ENCODE measurements around the gene MYZAP. TPM values are rescaled to one million over a fixed set of nuclear protein-coding genes. Genes with fewer than 3 reads are reported as not detected.

MYZAP gene
- polyA plus RNA-seq, 1 donor from 2014 or later, result not detected

GRCh38 chr15:57592836-57593420 lies 1.2 kb downstream of the MYZAP start:
- H3K9me3 ChIP-seq (ENCODE audit: low read length), result no peaks in the 10 kb centered on the region
- H3K9me2 ChIP-seq (ENCODE audit: insufficient read depth, low read length), result no peaks in the 10 kb centered on the region
- no peak overlapping the region for H3K9ac ChIP-seq (ENCODE audit: low read length)
- H3K4me3 ChIP-seq (ENCODE audit: low read length), result no peak overlapping the region
- TF ChIP-seq CTCF (IDR thresholded peaks at IDR 0.05; ENCODE audit: poor library complexity, severe bottlenecking) (no peak), REST (IDR thresholded peaks at IDR 0.05; ENCODE audit: borderline replicate concordance) (no peak), EZH2 (IDR thresholded peaks at IDR 0.05; ENCODE audit: borderline replicate concordance, insufficient read depth, low read length, poor library complexity, severe bottlenecking) (no peak), MXI1 (conservative IDR thresholded peaks at IDR 0.05; ENCODE audit: poor library complexity, severe bottlenecking) (no peak), RAD21 (conservative IDR thresholded peaks at IDR 0.05) (no peak), SMC3 (conservative IDR thresholded peaks at IDR 0.05; ENCODE audit: poor library complexity) (no peak), TAF1 (IDR thresholded peaks at IDR 0.05; ENCODE audit: low read depth) (no peak), POLR2AphosphoS5 (IDR thresholded peaks at IDR 0.05) (no peak), EP300 (conservative IDR thresholded peaks at IDR 0.05; ENCODE audit: poor library complexity, severe bottlenecking) (no peak)
- H2AFZ ChIP-seq (ENCODE audit: low read depth, low read length), result no peak overlapping the region
- peaks cover 24% of the 10 kb centered on the region for H3K27me3 ChIP-seq (ENCODE audit: insufficient read depth, low read depth, low read length)
- no peaks in the 10 kb centered on the region for H4K20me1 ChIP-seq (ENCODE audit: insufficient read depth)
- no peak overlapping the region for H3K4me2 ChIP-seq (ENCODE audit: low read length)
- H3F3A ChIP-seq (ENCODE audit: insufficient read depth, low read length, poor library complexity, severe bottlenecking), result no peaks in the 10 kb centered on the region
- no peaks in the 10 kb centered on the region for H3K79me2 ChIP-seq (replicated peaks; ENCODE audit: insufficient read depth, low read length)
- H3K27ac ChIP-seq (ENCODE audit: low read length), result no peak overlapping the region
- no peaks in the 10 kb centered on the region for H3K36me3 ChIP-seq (ENCODE audit: insufficient read depth, low read length)

DNA sequence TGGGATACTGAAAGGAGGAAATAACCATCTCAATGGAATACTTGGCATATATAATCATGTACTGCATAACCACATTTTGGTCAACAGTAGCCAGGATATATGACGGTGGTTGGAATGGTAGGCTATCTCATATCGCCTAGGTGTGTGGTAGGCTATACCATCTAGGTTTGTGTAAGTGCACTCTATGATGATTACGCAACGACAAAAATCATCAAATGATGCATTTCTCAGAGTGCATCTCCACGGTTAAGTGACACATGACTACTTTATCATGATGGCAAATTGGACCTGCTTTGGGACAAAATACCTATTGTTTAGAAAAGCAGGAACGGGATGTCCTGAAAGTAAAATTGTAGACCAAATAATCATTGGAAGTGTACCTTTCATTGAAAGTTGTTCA lies 2.8 kb downstream of the MYZAP start:
- no peak overlapping the region for H2AFZ ChIP-seq (ENCODE audit: low read depth, low read length)
- H3K79me2 ChIP-seq (replicated peaks; ENCODE audit: insufficient read depth, low read length), result no peaks in the 10 kb centered on the region
- H3K4me3 ChIP-seq (ENCODE audit: low read length), result no peak overlapping the region
- H3K9me3 ChIP-seq (ENCODE audit: low read length), result no peaks in the 10 kb centered on the region
- no peaks in the 10 kb centered on the region for H3K9me2 ChIP-seq (ENCODE audit: insufficient read depth, low read length)
- no peaks in the 10 kb centered on the region for H3F3A ChIP-seq (ENCODE audit: insufficient read depth, low read length, poor library complexity, severe bottlenecking)
- no peak overlapping the region for H3K9ac ChIP-seq (ENCODE audit: low read length)
- no peak overlapping the region for H3K27ac ChIP-seq (ENCODE audit: low read length)
- H3K27me3 ChIP-seq (ENCODE audit: insufficient read depth, low read depth, low read length), result peaks cover 24% of the 10 kb centered on the region
- no peak overlapping the region for H3K4me2 ChIP-seq (ENCODE audit: low read length)
- no peaks in the 10 kb centered on the region for H3K36me3 ChIP-seq (ENCODE audit: insufficient read depth, low read length)
- H4K20me1 ChIP-seq (ENCODE audit: insufficient read depth), result no peaks in the 10 kb centered on the region
- no peak for TF ChIP-seq TAF1 (IDR thresholded peaks at IDR 0.05; ENCODE audit: low read depth)
- no peak for TF ChIP-seq EP300 (conservative IDR thresholded peaks at IDR 0.05; ENCODE audit: poor library complexity, severe bottlenecking)
- no peak for TF ChIP-seq RAD21 (conservative IDR thresholded peaks at IDR 0.05)
- no peak for TF ChIP-seq MXI1 (conservative IDR thresholded peaks at IDR 0.05; ENCODE audit: poor library complexity, severe bottlenecking)
- no peak for TF ChIP-seq REST (IDR thresholded peaks at IDR 0.05; ENCODE audit: borderline replicate concordance)
- TF ChIP-seq SMC3 (conservative IDR thresholded peaks at IDR 0.05; ENCODE audit: poor library complexity), result no peak
- no peak for TF ChIP-seq EZH2 (IDR thresholded peaks at IDR 0.05; ENCODE audit: borderline replicate concordance, insufficient read depth, low read length, poor library complexity, severe bottlenecking)
- TF ChIP-seq CTCF (IDR thresholded peaks at IDR 0.05; ENCODE audit: poor library complexity, severe bottlenecking), result no peak
- no peak for TF ChIP-seq POLR2AphosphoS5 (IDR thresholded peaks at IDR 0.05)
